Fibroblast of lung (primary cell): ENCODE data around the gene AP2B1.

Experiments used
- EZH2 ChIP-seq: IDR thresholded peaks from 2 replicates; pipeline ENCODE4 v1.5.1; 2012; ENCODE audit warnings: low read length, control low read depth, mild to moderate bottlenecking; ENCODE audit errors: missing control alignments
- TF ChIP-seq, protein P1 (sequence below), 2 donors: IDR thresholded peaks in 1 of 2; conservative IDR thresholded peaks in 1 of 2; 1 replicate in 1 of 2; 2 replicates in 1 of 2; pipeline ENCODE4 v1.5.1; 2011 to 2012; ENCODE audit warnings: low read length in 2 of 2, control low read depth in 1 of 2, inconsistent platforms in 1 of 2, low read depth in 1 of 2, mild to moderate bottlenecking in 1 of 2

DNA sequence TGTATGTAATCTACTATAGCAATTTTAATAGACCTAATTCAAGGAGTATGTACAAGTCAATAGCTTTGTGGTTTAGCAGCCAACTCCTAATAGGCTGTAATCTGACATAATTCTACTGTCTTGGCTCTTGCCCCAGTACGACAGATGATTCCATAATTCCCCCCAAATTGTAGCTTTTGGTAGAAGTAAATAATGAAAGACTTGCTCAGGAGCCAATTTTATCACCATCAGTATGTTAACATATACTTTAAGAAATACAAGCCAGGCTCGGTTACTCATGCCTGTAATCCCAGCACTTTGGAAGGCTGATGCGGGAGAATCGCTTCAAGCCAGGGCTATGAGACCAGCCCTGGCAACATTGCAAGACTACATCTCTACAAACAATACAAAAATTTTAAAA lies 53.9 kb downstream of the AP2B1 start:
- TF ChIP-seq, protein P1, sequence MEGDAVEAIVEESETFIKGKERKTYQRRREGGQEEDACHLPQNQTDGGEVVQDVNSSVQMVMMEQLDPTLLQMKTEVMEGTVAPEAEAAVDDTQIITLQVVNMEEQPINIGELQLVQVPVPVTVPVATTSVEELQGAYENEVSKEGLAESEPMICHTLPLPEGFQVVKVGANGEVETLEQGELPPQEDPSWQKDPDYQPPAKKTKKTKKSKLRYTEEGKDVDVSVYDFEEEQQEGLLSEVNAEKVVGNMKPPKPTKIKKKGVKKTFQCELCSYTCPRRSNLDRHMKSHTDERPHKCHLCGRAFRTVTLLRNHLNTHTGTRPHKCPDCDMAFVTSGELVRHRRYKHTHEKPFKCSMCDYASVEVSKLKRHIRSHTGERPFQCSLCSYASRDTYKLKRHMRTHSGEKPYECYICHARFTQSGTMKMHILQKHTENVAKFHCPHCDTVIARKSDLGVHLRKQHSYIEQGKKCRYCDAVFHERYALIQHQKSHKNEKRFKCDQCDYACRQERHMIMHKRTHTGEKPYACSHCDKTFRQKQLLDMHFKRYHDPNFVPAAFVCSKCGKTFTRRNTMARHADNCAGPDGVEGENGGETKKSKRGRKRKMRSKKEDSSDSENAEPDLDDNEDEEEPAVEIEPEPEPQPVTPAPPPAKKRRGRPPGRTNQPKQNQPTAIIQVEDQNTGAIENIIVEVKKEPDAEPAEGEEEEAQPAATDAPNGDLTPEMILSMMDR (conservative IDR thresholded peaks at IDR 0.05 in 1 of 2, IDR thresholded peaks at IDR 0.05 in 1 of 2; ENCODE audit: low read depth in 1 of 2, low read length in 2 of 2) = no peak
- no peak for TF ChIP-seq EZH2
